Breast epithelium (tissue), 3 donors: ENCODE results near the gene TMEM80.

Experiments used
- CTCF ChIP-seq, 3 donors: fragments of 450-650 bp; IDR thresholded peaks; one replicate each; pipeline ENCODE4 v1.5.1; 2016 to 2017; ENCODE audit warnings: antibody characterized with exemption in 3 of 3, mild to moderate bottlenecking in 3 of 3, moderate library complexity in 3 of 3
- POLR2AphosphoS5 ChIP-seq, 3 donors: sonication (generic); formaldehyde crosslinking; IDR thresholded peaks; one replicate each; pipeline ENCODE4 v1.6.1; 2017; ENCODE audit warnings: antibody characterized with exemption in 3 of 3

- no peak for TF ChIP-seq POLR2AphosphoS5 (IDR thresholded peaks at IDR 0.05)
- TF ChIP-seq CTCF (IDR thresholded peaks at IDR 0.05), result no peak
Observed at GRCh38 chr11:688681-689080, 6.9 kb upstream of the TMEM80 start.
